ENCODE results near the gene WWOX. TPM values are rescaled to one million over a fixed set of nuclear protein-coding genes. Genes with fewer than 3 reads are reported as not detected.
"Not testable (repeated sequence)": the region's sequence is repeated elsewhere in the genome, so short reads cannot be mapped to it uniquely, and the experiment has no call there.

The WWOX gene
- polyA plus RNA-seq, 3 donors = 36.2 to 37.9 (median 36.7) TPM

DNA sequence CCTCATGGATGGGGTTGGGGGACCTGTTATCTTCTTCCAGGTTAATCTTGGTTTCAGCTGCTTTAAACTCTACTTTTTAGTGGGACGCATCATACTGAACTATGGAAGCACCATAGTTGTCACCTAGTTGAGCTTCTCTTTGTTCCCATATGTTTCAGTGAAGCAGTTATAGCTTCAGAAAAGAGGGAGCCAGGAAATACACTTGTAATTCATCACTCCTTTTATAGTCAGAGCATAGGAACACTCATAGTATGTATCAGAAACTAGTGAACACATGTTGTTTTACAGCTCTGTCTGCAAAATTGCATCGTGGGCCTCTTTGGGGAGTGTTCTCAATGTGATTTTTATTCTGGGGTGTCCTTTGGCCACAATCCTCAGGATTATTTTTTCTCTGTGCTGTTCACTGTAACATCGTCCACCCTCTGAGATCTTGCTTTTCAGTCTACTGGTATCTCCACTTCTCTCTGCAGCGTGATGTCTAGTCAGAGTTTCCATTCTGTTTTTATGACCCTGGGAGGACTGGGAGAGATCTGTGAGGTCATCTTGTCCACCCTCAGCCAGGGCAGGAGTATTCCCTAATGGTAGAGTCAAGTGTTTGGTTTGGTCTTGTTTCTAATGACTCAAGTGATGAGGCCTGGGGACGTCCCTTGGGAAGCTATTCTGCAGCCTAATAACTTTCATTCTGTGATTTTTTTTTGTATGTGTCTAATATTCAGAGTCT lies 585.4 kb downstream of the WWOX start:
- DNase-seq (ENCODE audit: extremely low read depth in 1 of 11, low read depth in 9 of 11, low spot score in 4 of 11) = no peak

DNA sequence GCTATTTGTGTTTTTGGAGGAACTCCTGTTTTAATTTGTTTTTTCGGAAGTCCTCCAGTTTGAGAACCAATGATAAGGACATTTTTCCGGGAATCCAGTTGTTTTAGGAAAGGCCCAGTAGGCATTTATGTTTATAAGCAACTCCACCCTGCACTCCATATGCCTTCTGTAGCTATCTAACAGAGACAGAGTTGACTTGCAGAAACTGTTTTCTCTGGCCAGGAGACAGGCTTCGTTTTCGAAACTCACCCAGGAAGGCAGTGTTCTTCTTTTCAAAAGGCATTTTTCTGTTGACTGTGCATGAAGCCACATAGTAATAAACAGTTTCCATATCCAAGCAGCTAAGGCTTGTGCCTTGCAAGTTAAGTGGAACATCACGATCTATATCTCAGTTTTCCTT lies 587.1 kb downstream of the WWOX start:
- no peak for DNase-seq (ENCODE audit: extremely low read depth in 1 of 11, low read depth in 9 of 11, low spot score in 4 of 11)

GRCh38 chr16:78689028-78689427 lies 589.6 kb downstream of the WWOX start:
- DNase-seq (ENCODE audit: extremely low read depth in 1 of 11, low read depth in 9 of 11, low spot score in 4 of 11) = peak in 1 of 11 donors; percentile 38

- no peak for DNase-seq (ENCODE audit: extremely low read depth in 1 of 11, low read depth in 9 of 11, low spot score in 4 of 11)
Measured at GRCh38 chr16:78689536-78689935, 590.1 kb downstream of the WWOX start.

DNA sequence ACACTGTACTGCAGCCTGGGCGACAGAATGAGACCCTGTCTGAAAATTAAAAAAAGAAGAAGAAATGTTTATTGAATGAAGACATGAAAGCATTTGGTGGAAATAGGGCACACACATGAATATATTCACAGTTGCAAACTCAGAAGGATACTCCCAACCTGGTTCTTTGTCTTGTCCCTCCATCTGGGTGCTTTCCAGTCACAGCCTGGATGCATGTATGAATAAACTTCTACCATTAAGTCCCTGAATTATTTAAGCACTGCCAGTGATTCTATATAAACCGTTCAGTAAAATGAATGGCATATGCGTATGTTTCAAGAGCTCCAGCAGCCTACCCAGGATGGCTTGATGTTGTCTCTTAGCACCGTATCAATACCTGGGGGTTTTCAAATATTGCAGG lies 591.1 kb downstream of the WWOX start:
- no peak for DNase-seq (ENCODE audit: extremely low read depth in 1 of 11, low read depth in 9 of 11, low spot score in 4 of 11)

- DNase-seq (ENCODE audit: extremely low read depth in 1 of 11, low read depth in 9 of 11, low spot score in 4 of 11) = not testable (repeated sequence)
Measured at GRCh38 chr16:78691746-78692145, 592.3 kb downstream of the WWOX start.

- DNase-seq (ENCODE audit: extremely low read depth in 1 of 11, low read depth in 9 of 11, low spot score in 4 of 11) = no peak
Measured at GRCh38 chr16:78693496-78693895, 594.0 kb downstream of the WWOX start.

GRCh38 chr16:78694414-78694813 lies 595.0 kb downstream of the WWOX start:
- DNase-seq (ENCODE audit: extremely low read depth in 1 of 11, low read depth in 9 of 11, low spot score in 4 of 11) = no peak

GRCh38 chr16:78695391-78695790 lies 595.9 kb downstream of the WWOX start:
- DNase-seq (ENCODE audit: extremely low read depth in 1 of 11, low read depth in 9 of 11, low spot score in 4 of 11) = no peak

DNA sequence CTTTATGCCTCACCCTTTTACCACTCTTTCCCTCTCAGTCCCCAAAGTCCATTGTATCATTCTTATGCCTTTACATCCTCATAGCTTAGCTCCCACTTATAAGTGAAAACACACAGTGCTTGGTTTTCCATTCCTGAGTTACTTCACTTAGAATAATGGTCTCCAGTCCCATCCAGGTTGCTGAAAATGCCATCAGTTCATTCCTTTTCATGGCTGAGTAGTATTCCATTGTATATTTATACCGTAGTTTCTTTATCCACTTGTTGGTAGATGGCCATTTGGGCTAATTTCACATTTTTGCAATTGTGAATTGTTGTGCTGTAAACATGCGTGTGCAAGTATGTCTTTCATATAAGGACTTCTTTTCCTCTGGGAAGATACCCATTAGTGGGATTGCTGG lies 597.3 kb downstream of the WWOX start:
- no peak for DNase-seq (ENCODE audit: extremely low read depth in 1 of 11, low read depth in 9 of 11, low spot score in 4 of 11)

DNA sequence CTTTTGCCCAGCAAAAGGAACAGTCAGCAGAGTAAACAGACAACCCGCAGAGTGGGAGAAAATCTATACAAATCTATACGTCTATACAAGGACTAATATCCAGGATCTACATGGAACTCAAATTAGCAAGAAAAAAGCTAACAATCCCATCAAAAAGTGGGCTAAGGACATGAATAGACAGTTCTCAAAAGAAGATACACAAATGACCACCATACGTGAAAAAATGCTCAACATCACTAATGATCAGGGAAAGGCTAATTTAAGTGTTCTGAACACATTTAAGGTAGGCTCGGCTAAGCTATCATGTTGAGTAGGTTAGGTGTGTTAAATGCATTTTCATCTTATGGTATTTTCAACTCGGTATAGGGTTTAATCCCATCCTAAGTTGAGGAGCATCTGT lies 598.0 kb downstream of the WWOX start:
- DNase-seq (ENCODE audit: extremely low read depth in 1 of 11, low read depth in 9 of 11, low spot score in 4 of 11) = no peak

GRCh38 chr16:78703936-78704335 lies 604.5 kb downstream of the WWOX start:
- DNase-seq (ENCODE audit: extremely low read depth in 1 of 11, low read depth in 9 of 11, low spot score in 4 of 11) = no peak

- DNase-seq (ENCODE audit: extremely low read depth in 1 of 11, low read depth in 9 of 11, low spot score in 4 of 11) = no peak
Measured at GRCh38 chr16:78704416-78704815, 605.0 kb downstream of the WWOX start.

GRCh38 chr16:78705694-78706093 lies 606.2 kb downstream of the WWOX start:
- no peak for DNase-seq (ENCODE audit: extremely low read depth in 1 of 11, low read depth in 9 of 11, low spot score in 4 of 11)

DNA sequence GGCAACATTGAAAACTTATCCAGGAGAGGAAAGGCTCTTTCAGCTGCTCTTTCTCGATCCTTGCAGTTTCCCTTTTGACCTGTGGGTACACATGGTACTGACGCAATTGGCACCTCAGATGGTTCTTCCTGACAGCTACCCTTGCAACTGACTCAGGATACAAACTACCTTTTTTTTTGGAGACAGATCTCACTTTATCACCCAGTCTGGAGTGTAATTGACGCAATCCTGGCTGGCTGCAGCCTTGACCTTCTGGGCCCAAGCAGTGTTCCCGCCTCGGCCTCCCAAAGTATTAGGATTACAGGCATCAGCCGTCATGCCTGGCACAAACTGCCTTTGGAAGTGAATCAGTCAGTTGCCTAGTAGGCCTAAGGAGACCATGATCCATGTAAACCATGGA lies 607.2 kb downstream of the WWOX start:
- no peak for DNase-seq (ENCODE audit: extremely low read depth in 1 of 11, low read depth in 9 of 11, low spot score in 4 of 11)

- DNase-seq (ENCODE audit: extremely low read depth in 1 of 11, low read depth in 9 of 11, low spot score in 4 of 11) = no peak
Measured at GRCh38 chr16:78709137-78709884, 609.9 kb downstream of the WWOX start.

DNA sequence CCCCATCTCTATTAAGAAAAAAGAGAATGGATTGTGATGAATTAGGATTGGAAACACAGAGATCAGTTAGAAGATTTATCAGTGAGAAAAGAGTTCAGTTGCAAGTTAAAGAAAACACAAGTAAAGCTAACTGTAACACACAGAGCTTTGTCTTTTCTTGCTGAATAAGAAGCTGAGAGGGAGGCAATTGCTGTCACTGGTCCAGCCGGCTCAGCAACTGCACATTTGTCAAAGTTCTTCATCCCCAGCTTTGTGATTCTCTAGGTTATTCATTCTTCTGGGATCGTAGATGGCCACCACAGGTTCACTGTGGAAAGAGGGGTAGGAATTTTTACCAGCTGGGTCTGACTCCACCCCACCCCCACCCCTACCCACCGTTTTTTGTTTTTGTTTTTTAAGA lies 615.7 kb downstream of the WWOX start:
- no peak for DNase-seq (ENCODE audit: extremely low read depth in 1 of 11, low read depth in 9 of 11, low spot score in 4 of 11)

- no peak for DNase-seq (ENCODE audit: extremely low read depth in 1 of 11, low read depth in 9 of 11, low spot score in 4 of 11)
Measured at GRCh38 chr16:78715673-78716072, 616.2 kb downstream of the WWOX start.

DNA sequence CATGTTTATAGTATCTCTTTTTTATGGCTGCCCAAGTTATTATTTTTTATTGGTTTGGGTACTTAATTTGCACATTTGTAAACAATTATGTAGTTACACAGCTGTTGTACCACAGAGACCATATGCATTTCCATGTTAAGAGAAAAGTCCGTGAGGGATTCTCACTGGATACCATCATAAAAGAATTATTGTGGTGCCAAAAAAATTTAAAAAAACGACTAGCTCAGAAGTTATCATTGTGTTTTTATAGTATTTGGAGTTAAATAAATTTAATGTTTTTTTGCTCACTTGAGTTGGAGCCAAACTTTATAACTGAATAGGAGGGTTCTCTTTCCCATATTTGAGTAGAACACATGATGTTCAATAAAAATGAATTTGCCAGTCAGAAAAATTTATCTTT lies 618.7 kb downstream of the WWOX start:
- peak in 2 of 11 donors; percentile 17 to 46 for DNase-seq (ENCODE audit: extremely low read depth in 1 of 11, low read depth in 9 of 11, low spot score in 4 of 11)

DNA sequence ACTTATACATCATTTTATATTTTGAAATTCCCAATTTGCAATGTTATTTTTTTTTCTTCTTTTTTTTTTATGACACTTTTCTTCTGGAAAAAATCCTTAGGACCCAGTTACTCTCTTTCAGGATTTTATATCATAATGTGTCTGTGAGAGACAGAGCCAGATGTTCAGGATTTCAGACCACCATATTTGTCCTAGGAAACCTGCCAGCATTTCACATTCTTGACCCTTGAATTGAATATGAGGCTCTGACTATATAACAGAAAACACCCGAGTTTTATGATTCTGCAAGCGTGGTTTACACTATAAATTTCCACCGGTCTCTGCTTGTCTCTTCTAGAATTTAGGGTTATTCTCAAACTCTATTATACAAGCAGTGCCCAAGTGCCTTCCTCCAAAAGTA lies 621.0 kb downstream of the WWOX start:
- DNase-seq (ENCODE audit: extremely low read depth in 1 of 11, low read depth in 9 of 11, low spot score in 4 of 11) = peak in 4 of 11 donors; percentile 9 to 38 (median 27)

- DNase-seq (ENCODE audit: extremely low read depth in 1 of 11, low read depth in 9 of 11, low spot score in 4 of 11) = no peak
Measured at GRCh38 chr16:78727536-78727935, 628.1 kb downstream of the WWOX start.
